ENCODE data around the gene FAM193A.
"Not testable (repeated sequence)": the region's sequence is repeated elsewhere in the genome, so short reads cannot be mapped to it uniquely, and the experiment has no call there.

The FAM193A gene

DNA sequence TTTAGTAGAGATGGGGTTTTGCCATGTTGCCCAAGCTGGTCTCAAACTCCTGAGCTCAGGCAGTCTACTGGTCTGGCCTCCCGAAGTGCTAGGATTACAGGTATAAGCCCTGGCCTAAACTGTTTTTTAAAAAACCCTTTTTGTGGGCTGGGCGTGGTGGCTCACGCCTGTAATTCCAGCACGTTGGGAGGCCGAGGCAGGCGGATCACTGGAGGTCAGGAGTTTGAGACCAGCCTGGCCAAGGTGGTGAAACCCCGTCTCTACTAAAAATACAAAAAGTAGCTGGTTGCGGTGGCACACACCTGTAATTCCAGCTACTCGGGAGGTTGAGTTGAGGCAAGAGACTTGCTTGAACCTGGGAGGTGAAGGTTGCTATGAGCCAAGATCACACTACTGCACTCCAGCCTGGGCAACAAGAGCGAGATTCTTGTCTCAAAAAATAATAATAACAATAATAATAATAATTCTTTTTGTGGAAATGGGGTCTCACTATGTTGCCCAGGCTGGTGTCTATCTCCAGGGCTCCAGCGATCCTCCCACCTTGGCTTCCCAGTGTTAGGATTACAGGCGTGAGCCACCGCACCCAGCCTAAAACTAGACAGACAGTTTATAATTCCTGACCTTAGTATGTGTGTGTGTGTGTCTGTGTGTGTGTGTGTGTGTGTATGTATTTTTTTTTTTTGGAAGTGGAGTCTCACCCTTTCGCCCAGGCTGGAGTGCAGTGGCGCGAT lies 10.7 kb downstream of the FAM193A start:
- H3K4me1 ChIP-seq (ENCODE audit: control insufficient read depth, insufficient read depth, low read length, poor library complexity, severe bottlenecking); H3K9me3 ChIP-seq (ENCODE audit: control insufficient read depth, low read length); H3K4me3 ChIP-seq (ENCODE audit: extremely low read depth, insufficient read depth, low read length, poor library complexity, severe bottlenecking); H3K27ac ChIP-seq (ENCODE audit: low read depth, low read length, severe bottlenecking): not testable (repeated sequence)
- 95 to 98% methylated on average over 7 to 8 of the region's 16 CpGs for whole genome bisulfite sequencing, 2 experiments (ENCODE audit: insufficient coverage in 2 of 2)
- peaks cover 21% of the 10 kb centered on the region for H3K36me3 ChIP-seq (ENCODE audit: control insufficient read depth, insufficient read depth, low read length)

DNA sequence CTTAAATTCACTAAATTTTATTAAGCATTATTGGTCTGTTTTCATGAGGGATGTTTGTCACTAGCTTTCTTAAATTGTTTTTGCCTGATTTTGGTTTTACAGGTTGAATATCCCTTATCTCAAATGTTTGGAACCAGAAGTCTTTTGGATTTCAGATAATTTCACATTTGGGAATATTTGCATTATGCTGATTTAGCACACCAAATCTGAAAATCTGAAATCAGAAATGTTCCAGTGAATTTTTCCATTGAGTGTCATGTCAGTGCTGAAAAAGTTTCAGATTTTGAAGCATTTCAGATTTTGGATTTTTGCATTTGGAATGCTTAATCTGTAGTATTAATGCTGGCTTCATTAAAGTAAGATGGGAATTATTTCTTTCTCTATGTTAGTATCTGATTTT lies 14.7 kb downstream of the FAM193A start:
- H3K27ac ChIP-seq (ENCODE audit: low read depth, low read length, severe bottlenecking) = no peak overlapping the region
- H3K9me3 ChIP-seq (ENCODE audit: control insufficient read depth, low read length) = no peaks in the 10 kb centered on the region
- H3K4me3 ChIP-seq (ENCODE audit: extremely low read depth, insufficient read depth, low read length, poor library complexity, severe bottlenecking) = no peak overlapping the region
- H3K36me3 ChIP-seq (ENCODE audit: control insufficient read depth, insufficient read depth, low read length) = peaks cover 3% of the 10 kb centered on the region
- no peaks in the 10 kb centered on the region for H3K4me1 ChIP-seq (ENCODE audit: control insufficient read depth, insufficient read depth, low read length, poor library complexity, severe bottlenecking)

DNA sequence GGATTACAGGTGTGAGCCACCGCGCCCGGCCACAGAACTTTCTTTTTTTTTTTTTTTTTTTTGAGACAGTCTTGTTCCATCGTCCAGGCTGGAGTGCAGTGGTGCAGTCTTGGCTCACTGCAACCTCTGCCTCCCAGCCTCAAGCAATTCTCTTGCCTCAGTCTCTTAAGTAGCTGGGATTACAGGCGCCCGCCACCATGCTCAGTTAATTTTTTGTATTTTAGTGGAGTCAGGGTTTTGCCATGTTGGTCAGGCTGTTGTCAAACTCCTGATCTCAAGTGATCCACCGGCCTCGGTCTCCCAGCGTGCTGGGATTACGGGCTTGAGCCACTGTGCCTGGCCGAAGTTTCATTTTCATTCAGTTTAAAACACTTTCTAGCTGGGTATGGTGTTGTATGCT lies 16.4 kb downstream of the FAM193A start:
- H3K9me3 ChIP-seq (ENCODE audit: control insufficient read depth, low read length) = no peaks in the 10 kb centered on the region
- no peaks in the 10 kb centered on the region for H3K4me1 ChIP-seq (ENCODE audit: control insufficient read depth, insufficient read depth, low read length, poor library complexity, severe bottlenecking)
- 88 to 95% methylated on average over 5 to 8 of the region's 11 CpGs for WGBS, 2 experiments (ENCODE audit: insufficient coverage in 2 of 2)
- H3K27ac ChIP-seq (ENCODE audit: low read depth, low read length, severe bottlenecking) = no peak overlapping the region
- peaks cover 3% of the 10 kb centered on the region for H3K36me3 ChIP-seq (ENCODE audit: control insufficient read depth, insufficient read depth, low read length)
- no peak overlapping the region for H3K4me3 ChIP-seq (ENCODE audit: extremely low read depth, insufficient read depth, low read length, poor library complexity, severe bottlenecking)

DNA sequence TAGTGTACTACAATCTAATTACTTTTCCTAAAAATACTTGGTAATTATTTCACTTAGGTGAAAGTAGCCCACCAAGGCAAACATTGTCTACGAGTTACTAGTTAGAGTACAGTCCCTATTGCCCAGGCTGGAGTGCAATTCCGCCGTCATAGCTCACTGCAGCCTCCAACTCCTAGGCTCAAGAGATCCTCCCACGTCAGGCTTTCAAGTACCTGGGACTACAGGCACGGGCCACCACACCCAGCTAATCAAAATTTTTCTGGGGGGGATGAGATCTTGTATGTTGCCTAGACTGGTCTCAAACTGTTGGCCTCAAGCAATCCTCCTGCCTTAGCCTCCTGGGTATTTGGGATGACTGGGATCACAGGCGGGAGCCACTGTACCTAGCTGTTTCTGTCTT lies 21.9 kb downstream of the FAM193A start:
- no peaks in the 10 kb centered on the region for H3K9me3 ChIP-seq (ENCODE audit: control insufficient read depth, low read length)
- H3K27ac ChIP-seq (ENCODE audit: low read depth, low read length, severe bottlenecking) = no peak overlapping the region
- H3K4me3 ChIP-seq (ENCODE audit: extremely low read depth, insufficient read depth, low read length, poor library complexity, severe bottlenecking) = no peak overlapping the region
- 97 to 100% methylated on average over 4 of the region's 6 CpGs for WGBS, 2 experiments (ENCODE audit: insufficient coverage in 2 of 2)
- H3K36me3 ChIP-seq (ENCODE audit: control insufficient read depth, insufficient read depth, low read length) = peaks cover 48% of the 10 kb centered on the region
- peaks cover 4% of the 10 kb centered on the region for H3K4me1 ChIP-seq (ENCODE audit: control insufficient read depth, insufficient read depth, low read length, poor library complexity, severe bottlenecking)

DNA sequence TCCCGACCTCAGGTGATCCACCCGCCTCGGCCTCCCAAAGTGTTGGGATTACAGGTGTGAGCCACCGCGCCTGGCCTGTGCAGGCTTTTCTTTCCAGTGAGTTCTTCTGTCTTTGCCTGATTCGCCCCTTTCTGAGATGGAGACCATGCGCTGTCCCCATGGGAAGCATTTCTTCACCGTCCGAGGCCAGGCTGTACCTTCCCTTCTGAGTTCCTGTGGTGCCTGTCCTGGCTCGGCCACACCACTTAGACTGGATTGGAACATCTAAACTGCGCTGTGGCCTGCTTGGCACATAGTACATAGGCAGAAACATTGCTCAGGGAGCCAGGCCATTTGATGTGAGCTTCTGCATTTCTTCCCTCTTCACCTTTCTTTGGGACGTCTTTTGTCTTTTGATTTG lies 23.7 kb downstream of the FAM193A start:
- Histone ChIP-seq H3K36me3 (ENCODE audit: control insufficient read depth, insufficient read depth, low read length) (peaks cover 63% of the 10 kb centered on the region), H3K4me3 (ENCODE audit: extremely low read depth, insufficient read depth, low read length, poor library complexity, severe bottlenecking) (no peak overlapping the region), H3K4me1 (ENCODE audit: control insufficient read depth, insufficient read depth, low read length, poor library complexity, severe bottlenecking) (peaks cover 4% of the 10 kb centered on the region), H3K9me3 (ENCODE audit: control insufficient read depth, low read length) (no peaks in the 10 kb centered on the region), H3K27ac (ENCODE audit: low read depth, low read length, severe bottlenecking) (no peak overlapping the region)
- 95 to 99% methylated on average over 11 of the region's 12 CpGs for WGBS, 2 experiments (ENCODE audit: insufficient coverage in 2 of 2)

DNA sequence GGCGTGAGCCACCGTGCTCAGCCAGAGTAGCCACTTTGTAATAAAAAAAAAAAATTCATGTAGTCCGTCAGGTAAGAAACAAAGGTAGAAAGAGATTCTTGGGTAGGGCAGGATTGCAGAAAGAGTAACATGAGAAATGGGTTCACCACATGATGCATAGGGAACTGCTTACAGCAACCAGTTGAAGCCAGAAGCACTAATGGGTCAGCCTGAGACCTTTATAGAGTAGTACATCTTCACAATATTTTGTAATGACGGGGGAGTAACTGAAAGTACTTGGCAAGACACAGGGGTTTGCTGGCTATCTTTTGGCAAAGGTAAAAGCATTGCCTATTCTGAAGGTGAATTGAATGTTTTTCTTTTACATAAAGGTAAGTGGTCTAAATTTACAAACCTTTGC lies 29.1 kb downstream of the FAM193A start:
- Histone ChIP-seq H3K36me3 (ENCODE audit: control insufficient read depth, insufficient read depth, low read length) (peaks cover 65% of the 10 kb centered on the region), H3K4me3 (ENCODE audit: extremely low read depth, insufficient read depth, low read length, poor library complexity, severe bottlenecking) (no peak overlapping the region), H3K4me1 (ENCODE audit: control insufficient read depth, insufficient read depth, low read length, poor library complexity, severe bottlenecking) (no peaks in the 10 kb centered on the region), H3K27ac (ENCODE audit: low read depth, low read length, severe bottlenecking) (no peak overlapping the region), H3K9me3 (ENCODE audit: control insufficient read depth, low read length) (no peaks in the 10 kb centered on the region)
- 94 to 100% methylated on average over 3 to 4 of the region's 4 CpGs for WGBS, 2 experiments (ENCODE audit: insufficient coverage in 2 of 2)

DNA sequence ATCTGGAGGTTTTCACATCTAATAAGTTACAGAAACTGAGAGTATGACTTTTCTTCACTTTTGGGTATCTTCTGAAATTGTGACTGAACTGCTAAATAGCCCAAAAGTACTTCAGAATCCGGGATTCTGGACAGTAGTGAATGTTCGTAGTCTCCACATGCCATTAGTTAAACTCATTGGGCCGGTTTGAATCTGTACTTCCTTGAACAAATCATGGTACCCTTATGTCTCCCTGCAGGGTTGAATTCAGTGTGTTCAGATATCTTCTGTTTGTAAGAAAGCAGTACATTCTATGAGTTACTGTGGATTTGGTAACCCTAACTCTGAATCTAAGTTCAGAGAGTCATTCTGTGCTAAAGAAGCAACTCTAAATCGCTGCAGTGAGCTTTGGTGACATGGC lies 33.6 kb downstream of the FAM193A start:
- no peak overlapping the region for H3K27ac ChIP-seq (ENCODE audit: low read depth, low read length, severe bottlenecking)
- WGBS, 2 experiments (ENCODE audit: insufficient coverage in 2 of 2) = 94 to 100% methylated on average over 4 of the region's 4 CpGs

DNA sequence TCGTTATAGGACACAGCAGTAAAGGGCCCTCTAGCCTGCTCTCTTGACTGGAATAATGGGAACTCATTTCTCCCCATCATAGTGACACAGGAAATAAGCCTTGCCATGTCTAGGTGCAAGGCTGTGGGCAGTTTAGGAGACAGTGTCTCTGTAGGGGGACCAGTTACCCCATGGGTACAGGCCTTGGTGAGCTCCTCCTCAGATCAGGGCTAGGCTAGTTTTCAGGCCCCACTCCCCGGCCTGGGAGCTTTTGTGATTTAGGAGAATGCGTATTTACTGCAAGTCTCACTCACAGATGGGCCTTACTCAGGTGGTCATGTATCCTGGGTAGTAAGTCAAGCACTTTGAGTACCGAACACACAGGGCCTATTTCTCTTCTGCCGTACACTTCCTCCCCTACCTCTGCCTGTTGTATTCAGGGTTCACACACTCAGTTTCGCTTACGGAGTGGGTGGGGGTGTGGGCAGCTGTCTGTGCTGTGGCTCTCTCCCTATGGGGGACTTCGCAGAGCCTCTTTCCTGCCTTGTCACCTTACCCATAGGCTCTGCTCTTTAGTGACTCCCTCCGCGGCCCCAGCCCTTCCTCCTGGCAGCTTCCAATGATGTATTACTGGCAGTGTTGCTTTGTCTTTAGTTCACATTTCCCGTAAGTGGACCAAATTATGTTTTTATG lies 34.2 kb downstream of the FAM193A start:
- no peaks in the 10 kb centered on the region for H3K9me3 ChIP-seq (ENCODE audit: control insufficient read depth, low read length)
- WGBS, 2 experiments (ENCODE audit: insufficient coverage in 2 of 2) = 85 to 92% methylated on average over 3 to 5 of the region's 11 CpGs
- H3K4me1 ChIP-seq (ENCODE audit: control insufficient read depth, insufficient read depth, low read length, poor library complexity, severe bottlenecking) = no peaks in the 10 kb centered on the region
- H3K36me3 ChIP-seq (ENCODE audit: control insufficient read depth, insufficient read depth, low read length) = peaks cover 37% of the 10 kb centered on the region
- no peak overlapping the region for H3K27ac ChIP-seq (ENCODE audit: low read depth, low read length, severe bottlenecking)
- no peak overlapping the region for H3K4me3 ChIP-seq (ENCODE audit: extremely low read depth, insufficient read depth, low read length, poor library complexity, severe bottlenecking)

More for the DNA sequence above, 33.6 kb downstream of the FAM193A start:
- Histone ChIP-seq H3K9me3 (ENCODE audit: control insufficient read depth, low read length) (no peaks in the 10 kb centered on the region), H3K4me3 (ENCODE audit: extremely low read depth, insufficient read depth, low read length, poor library complexity, severe bottlenecking) (no peak overlapping the region), H3K4me1 (ENCODE audit: control insufficient read depth, insufficient read depth, low read length, poor library complexity, severe bottlenecking) (no peaks in the 10 kb centered on the region), H3K36me3 (ENCODE audit: control insufficient read depth, insufficient read depth, low read length) (peaks cover 35% of the 10 kb centered on the region)

DNA sequence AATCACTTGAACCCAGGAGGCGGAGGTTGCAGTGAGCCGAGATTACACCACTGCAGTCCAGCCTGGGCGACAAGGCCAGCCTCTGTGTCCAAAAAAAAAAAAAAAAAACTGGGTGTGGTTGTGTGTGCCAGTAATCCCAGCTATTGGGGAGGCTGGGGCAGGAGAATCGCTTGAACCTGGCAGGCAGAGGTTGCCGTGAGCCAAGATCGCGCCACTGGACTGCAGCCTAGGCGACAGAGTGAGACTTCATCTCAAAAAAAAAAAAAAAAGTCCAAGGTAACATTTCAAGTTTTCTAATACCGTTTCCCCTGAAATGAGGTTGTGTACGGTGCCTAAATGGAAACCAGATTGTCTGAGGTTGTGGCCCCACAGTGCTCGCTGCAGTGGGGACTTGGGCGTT lies 35.6 kb downstream of the FAM193A start:
- Histone ChIP-seq H3K27ac (ENCODE audit: low read depth, low read length, severe bottlenecking) (no peak overlapping the region), H3K4me1 (ENCODE audit: control insufficient read depth, insufficient read depth, low read length, poor library complexity, severe bottlenecking) (no peaks in the 10 kb centered on the region), H3K4me3 (ENCODE audit: extremely low read depth, insufficient read depth, low read length, poor library complexity, severe bottlenecking) (no peak overlapping the region), H3K36me3 (ENCODE audit: control insufficient read depth, insufficient read depth, low read length) (peaks cover 41% of the 10 kb centered on the region), H3K9me3 (ENCODE audit: control insufficient read depth, low read length) (no peaks in the 10 kb centered on the region)
- WGBS, 2 experiments (ENCODE audit: insufficient coverage in 2 of 2) = 96 to 100% methylated on average over 10 to 11 of the region's 12 CpGs

DNA sequence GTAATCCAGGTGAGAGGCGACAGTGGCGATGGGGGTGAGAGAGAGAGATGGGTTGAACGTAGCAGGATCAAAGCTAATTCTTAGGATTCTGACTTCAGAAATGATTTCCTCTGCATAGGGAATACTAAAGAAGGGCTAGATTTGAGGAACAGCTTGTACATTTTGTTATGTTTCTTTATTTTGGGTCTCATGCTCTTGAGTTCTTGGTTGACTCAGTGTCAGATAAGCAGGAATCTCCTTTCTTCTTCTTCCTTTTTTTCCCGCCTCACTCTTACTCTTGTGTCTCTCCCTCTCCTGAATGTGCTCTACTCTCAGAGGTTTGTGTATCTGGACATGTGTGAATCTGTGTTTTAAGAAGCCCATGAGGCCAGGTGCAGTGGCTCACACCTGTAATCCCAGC lies 36.4 kb downstream of the FAM193A start:
- WGBS, 2 experiments (ENCODE audit: insufficient coverage in 2 of 2) = 94 to 97% methylated on average over 3 of the region's 4 CpGs
- Histone ChIP-seq H3K36me3 (ENCODE audit: control insufficient read depth, insufficient read depth, low read length) (peaks cover 40% of the 10 kb centered on the region), H3K4me3 (ENCODE audit: extremely low read depth, insufficient read depth, low read length, poor library complexity, severe bottlenecking) (no peak overlapping the region), H3K4me1 (ENCODE audit: control insufficient read depth, insufficient read depth, low read length, poor library complexity, severe bottlenecking) (no peaks in the 10 kb centered on the region), H3K27ac (ENCODE audit: low read depth, low read length, severe bottlenecking) (no peak overlapping the region), H3K9me3 (ENCODE audit: control insufficient read depth, low read length) (no peaks in the 10 kb centered on the region)

DNA sequence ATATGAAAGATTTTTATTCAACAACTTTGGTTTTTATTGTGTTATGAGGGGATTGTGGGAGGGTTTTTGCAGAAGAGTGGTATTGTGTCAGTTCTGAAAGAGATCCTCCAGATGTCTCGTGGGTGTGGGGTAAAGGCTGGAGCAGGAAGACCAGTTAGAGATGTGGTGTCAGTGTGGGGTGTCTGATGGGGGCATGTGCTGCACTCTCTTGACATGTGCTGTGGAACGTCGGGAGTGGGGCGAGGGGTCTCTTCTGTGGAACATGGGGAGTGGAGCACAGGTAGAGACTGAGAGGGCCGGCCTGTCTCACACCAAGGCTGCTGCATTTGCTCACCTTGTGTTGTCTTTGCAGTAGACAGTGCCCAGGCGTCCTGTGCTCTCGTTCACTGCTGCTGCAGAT lies 37.6 kb downstream of the FAM193A start:
- WGBS, 2 experiments (ENCODE audit: insufficient coverage in 2 of 2) = 98% methylated on average over 7 of the region's 7 CpGs
- H3K36me3 ChIP-seq (ENCODE audit: control insufficient read depth, insufficient read depth, low read length) = peaks cover 37% of the 10 kb centered on the region
- H3K4me1 ChIP-seq (ENCODE audit: control insufficient read depth, insufficient read depth, low read length, poor library complexity, severe bottlenecking) = no peaks in the 10 kb centered on the region
- H3K4me3 ChIP-seq (ENCODE audit: extremely low read depth, insufficient read depth, low read length, poor library complexity, severe bottlenecking) = no peak overlapping the region
- H3K9me3 ChIP-seq (ENCODE audit: control insufficient read depth, low read length) = peaks cover 2% of the 10 kb centered on the region
- H3K27ac ChIP-seq (ENCODE audit: low read depth, low read length, severe bottlenecking) = no peak overlapping the region

Data from mesodermal cell (in vitro differentiated cells).